HCT116 (cell line): ENCODE results near the gene NLGN3. TPM values are rescaled to one million over a fixed set of nuclear protein-coding genes. Genes with fewer than 3 reads are reported as not detected.

ENCODE experiments used
- ATAC-seq: fragments of 200-7000 bp; cut with Tn5 transposase; 2 replicates; pipeline ENCODE4 v1.9.1; 2020; ENCODE audit warnings: mild to moderate bottlenecking, moderate library complexity
- BruUV-seq: library from RNA; stranded (reverse); fragments of 400-500 nt; replicated peaks from 2 replicates; lab custom pipeline; 2021; lab: Mats Ljungman, UMichigan
- CTCF ChIA-PET: fragments of 300-600 bp; sonication (Branson Sonifier 250); formaldehyde crosslinking; loops from one replicate; lab custom pipeline; 2021; ENCODE audit warnings: antibody characterized with exemption; lab: Charles Lee
- POLR2A ChIA-PET: fragments of 300-600, 350-600 bp; sonication (Branson Sonifier 250); formaldehyde crosslinking; loops from one replicate; lab custom pipeline; 2021; ENCODE audit warnings: antibody characterized with exemption; lab: Charles Lee
- RAD21 ChIA-PET, 2 experiments: fragments of 300-600 bp; sonication (Branson Sonifier 250); formaldehyde crosslinking; loops; one replicate each; lab custom pipeline; 2023; ENCODE audit warnings: low total read pairs in 2 of 2; ENCODE audit not compliant: uncharacterized antibody in 2 of 2, unreplicated experiment in 2 of 2, low non-redundant PET in 1 of 2; lab: Charles Lee
- DNase-seq: peaks from one replicate; pipeline ENCODE4 v3.0.0-alpha.2; 2010; ENCODE audit warnings: low read depth, low spot score
- H2AFZ ChIP-seq: fragments of 200-600 bp; shearing (Covaris generic), sonication (generic); 2 replicates; pipeline ENCODE4 v1.6.1; 2017; ENCODE audit warnings: low read depth, mixed run types, mixed read lengths, antibody characterized with exemption, low read length; ENCODE audit not compliant: poor library complexity, severe bottlenecking
- H3K27ac ChIP-seq: 2 replicates; pipeline ENCODE4 v1.5.1; 2012; ENCODE audit warnings: low read depth, low read length
- H3K27me3 ChIP-seq: fragments of 200-600 bp; sonication (generic); 2 replicates; pipeline ENCODE4 v1.6.1; 2016; ENCODE audit warnings: mixed run types, low read length, mixed read lengths; ENCODE audit not compliant: insufficient read depth
- H3K36me3 ChIP-seq, 2 experiments: fragments of 200-500 bp in 1 of 2; fragments of 200-600 bp in 1 of 2; sonication (Bioruptor generic) in 1 of 2; sonication (generic) in 1 of 2; 2 replicates each; pipeline versions ENCODE4 v1.5.1 to v1.6.1; 2014 to 2016; ENCODE audit warnings: low read length in 2 of 2, inconsistent platforms in 1 of 2, mixed read lengths in 1 of 2, mixed run types in 1 of 2; ENCODE audit not compliant: insufficient read depth in 2 of 2, control insufficient read depth in 1 of 2
- H3K4me1 ChIP-seq, 2 experiments: fragments of 200-600 bp in 1 of 2; sonication (generic) in 1 of 2; 2 replicates each; pipeline versions ENCODE4 v1.5.1 to v1.6.1; 2012 to 2017; ENCODE audit warnings: low read length in 2 of 2, inconsistent platforms in 1 of 2, mild to moderate bottlenecking in 1 of 2, mixed read lengths in 1 of 2, mixed run types in 1 of 2, moderate library complexity in 1 of 2; ENCODE audit not compliant: insufficient read depth in 2 of 2, control insufficient read depth in 1 of 2
- H3K4me2 ChIP-seq: fragments of 200-600 bp; sonication (generic); 2 replicates; pipeline ENCODE4 v1.6.1; 2017; ENCODE audit warnings: mixed run types, low read length, mixed read lengths
- H3K4me3 ChIP-seq, 2 experiments: fragments of 200-600 bp in 1 of 2; sonication (generic) in 1 of 2; replicated peaks in 1 of 2; 2 replicates each; pipeline ENCODE4 v1.5.1; 2011 to 2016; ENCODE audit warnings: low read length in 2 of 2, control low read depth in 1 of 2, low read depth in 1 of 2, mild to moderate bottlenecking in 1 of 2, mixed read lengths in 1 of 2, mixed run types in 1 of 2
- H3K79me2 ChIP-seq: fragments of 200-600 bp; sonication (generic); 2 replicates; pipeline ENCODE4 v1.6.1; 2017; ENCODE audit warnings: mild to moderate bottlenecking, mixed run types, low read length, moderate library complexity, mixed read lengths; ENCODE audit not compliant: insufficient read depth
- H3K9ac ChIP-seq: fragments of 200-600 bp; sonication (generic); 2 replicates; pipeline ENCODE4 v1.6.1; 2016; ENCODE audit warnings: low read length, mixed read lengths
- H3K9me2 ChIP-seq: fragments of 200-600 bp; sonication (generic), shearing (Covaris generic); 2 replicates; pipeline ENCODE4 v1.6.1; 2017; ENCODE audit warnings: mixed run types, mild to moderate bottlenecking, moderate library complexity; ENCODE audit not compliant: insufficient read depth
- H3K9me3 ChIP-seq, 2 experiments: fragments of 200-500 bp in 1 of 2; fragments of 200-600 bp in 1 of 2; sonication (Bioruptor generic) in 1 of 2; sonication (generic) in 1 of 2; 2 replicates each; pipeline ENCODE4 v1.6.1; 2014 to 2017; ENCODE audit warnings: low read length in 2 of 2, mixed read lengths in 2 of 2, inconsistent platforms in 1 of 2, low read depth in 1 of 2, mild to moderate bottlenecking in 1 of 2, mixed run types in 1 of 2, moderate library complexity in 1 of 2; ENCODE audit not compliant: control insufficient read depth in 1 of 2, insufficient read depth in 1 of 2
- H4K20me1 ChIP-seq: fragments of 200-600 bp; sonication (generic), shearing (Covaris generic); 2 replicates; pipeline ENCODE4 v1.6.1; 2017; ENCODE audit warnings: mixed run types, mild to moderate bottlenecking, moderate library complexity; ENCODE audit not compliant: insufficient read depth
- CBX3 ChIP-seq: IDR thresholded peaks from 2 replicates; pipeline ENCODE4 v1.6.1; 2012; ENCODE audit warnings: low read depth
- EGR1 ChIP-seq: IDR thresholded peaks from 2 replicates; pipeline ENCODE4 v1.6.1; 2012; ENCODE audit warnings: low read depth
- ELF1 ChIP-seq: IDR thresholded peaks from 2 replicates; pipeline ENCODE4 v1.6.1; 2012; ENCODE audit warnings: low read depth, borderline replicate concordance
- EZH2phosphoT487 ChIP-seq: fragments of 200-600 bp; IDR thresholded peaks from 2 replicates; pipeline ENCODE4 v1.6.1; 2018; ENCODE audit warnings: antibody characterized with exemption, borderline replicate concordance
- FOSL1 ChIP-seq: IDR thresholded peaks from 2 replicates; pipeline ENCODE4 v1.6.1; 2012; ENCODE audit warnings: low read depth
- POLR2AphosphoS5 ChIP-seq: IDR thresholded peaks from 2 replicates; pipeline ENCODE4 v1.6.1; 2011; ENCODE audit warnings: mild to moderate bottlenecking, low read depth, low read length, moderate library complexity
- SIN3A ChIP-seq: IDR thresholded peaks from 2 replicates; pipeline ENCODE4 v1.6.1; 2012; ENCODE audit warnings: low read depth
- SP1 ChIP-seq: IDR thresholded peaks from 2 replicates; pipeline ENCODE4 v1.6.1; 2012; ENCODE audit warnings: low read depth
- SRF ChIP-seq: IDR thresholded peaks from 2 replicates; pipeline ENCODE4 v1.6.1; 2012; ENCODE audit warnings: low read depth
- YY1 ChIP-seq: IDR thresholded peaks from 2 replicates; pipeline ENCODE4 v1.6.1; 2011; ENCODE audit warnings: low read length, low read depth, moderate library complexity, mild to moderate bottlenecking; ENCODE audit not compliant: insufficient replicate concordance; ENCODE audit errors: extremely low read depth
- intact Hi-C: fragments of 100-400 bp; cut with micrococcal nuclease; formaldehyde crosslinking; loops from 2 replicates; pipeline ENCODE4 v1.10.0; 2022
- total RNA-seq: library from RNA; stranded (reverse); gene quantifications from one replicate; pipeline ENCODE4 v1.2.1, GENCODE V29; 2021; ENCODE audit not compliant: unreplicated experiment
- TF ChIP-seq, protein P1 (sequence below): IDR thresholded peaks from 2 replicates; pipeline ENCODE4 v1.6.1; 2012

The NLGN3 gene
- total RNA-seq, 1 experiment from 2014 or later = 1.4 TPM

DNA sequence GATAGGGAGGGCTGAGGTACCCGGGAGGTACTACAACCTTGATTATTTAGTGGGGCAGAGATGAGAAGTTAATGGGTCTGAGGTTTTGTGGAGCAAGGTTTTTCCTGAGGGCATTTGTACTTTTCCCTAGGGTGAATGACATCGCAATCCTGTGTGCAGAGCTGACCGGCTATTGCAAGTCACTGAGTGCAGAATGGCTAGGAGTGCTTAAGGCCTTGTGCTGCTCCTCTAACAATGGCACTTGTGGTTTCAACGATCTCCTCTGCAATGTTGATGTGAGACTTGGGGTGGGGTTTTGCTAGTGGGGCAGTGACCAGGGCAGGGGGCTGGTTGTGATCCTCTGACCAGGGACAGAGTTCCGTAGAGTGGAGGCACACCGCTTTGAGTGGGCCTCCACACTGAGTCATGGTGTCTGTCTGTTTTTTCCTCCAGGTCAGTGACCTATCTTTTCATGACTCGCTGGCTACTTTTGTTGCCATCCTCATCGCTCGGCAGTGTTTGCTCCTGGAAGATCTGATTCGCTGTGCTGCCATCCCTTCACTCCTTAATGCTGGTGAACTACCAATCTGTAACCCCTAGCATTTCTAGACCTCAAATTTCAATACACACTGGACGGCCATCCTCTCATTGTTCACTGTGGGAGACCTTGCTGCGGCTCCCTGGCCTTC lies 16.3 kb upstream of the NLGN3 start:
- ATAC-seq (no peak), DNase-seq (no peak)
- intact Hi-C loops = no loop called here
- Histone ChIP-seq H3K4me3 (no peak overlapping the region), H3K79me2 (no peaks in the 10 kb centered on the region), H3K9me3 (no peaks in the 10 kb centered on the region), H2AFZ (no peak overlapping the region), H3K9me2 (no peaks in the 10 kb centered on the region), H4K20me1 (no peaks in the 10 kb centered on the region), H3K36me3 (peaks cover 0 to 6% of the 10 kb centered on the region in 2 experiments; a peak in 3 of 4 replicates), H3K27me3 (no peaks in the 10 kb centered on the region), H3K9ac (no peak overlapping the region), H3K4me1 (no peaks in the 10 kb centered on the region), H3K27ac (no peak overlapping the region), H3K4me2 (no peak overlapping the region)
- ChIA-PET RAD21 (no interaction called here), CTCF (interaction anchor here (1.0 kb wide), 1 partner anchor 10 kb away, joined by 3 read pairs; the partner anchor contains the start of gene MED12), POLR2A (no interaction called here)
- TF ChIP-seq SIN3A (no peak), YY1 (no peak), FOSL1 (no peak), ELF1 (no peak), CBX3 (no peak), POLR2AphosphoS5 (no peak), EGR1 (no peak), SP1 (no peak), SRF (no peak), EZH2phosphoT487 (no peak)
- TF ChIP-seq, protein P1, sequence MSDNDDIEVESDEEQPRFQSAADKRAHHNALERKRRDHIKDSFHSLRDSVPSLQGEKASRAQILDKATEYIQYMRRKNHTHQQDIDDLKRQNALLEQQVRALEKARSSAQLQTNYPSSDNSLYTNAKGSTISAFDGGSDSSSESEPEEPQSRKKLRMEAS = no peak
- no TSS peak for BruUV-seq
